GM12891 (cell line): ENCODE data around the gene HOXA9.

Experiments used
- DNase-seq: peaks from one replicate; pipeline ENCODE4 v3.0.0; 2011; ENCODE audit warnings: low spot score; ENCODE audit not compliant: insufficient read length
- FAIRE-seq: peaks from 2 replicates; lab custom pipeline; 2011; peaks lifted over from hg19 to GRCh38; lab: Jason Lieb, UNC
- PAX5 ChIP-seq: IDR thresholded peaks from 2 replicates; pipeline ENCODE4 v1.6.1; 2011; ENCODE audit warnings: low read length, moderate library complexity, mild to moderate bottlenecking; ENCODE audit not compliant: insufficient read depth, severe bottlenecking
- POLR2A ChIP-seq: IDR thresholded peaks from 2 replicates; pipeline ENCODE4 v1.6.1; 2011; ENCODE audit warnings: low read depth, low read length, control low read depth
- POLR2AphosphoS5 ChIP-seq: IDR thresholded peaks from 2 replicates; pipeline ENCODE4 v1.6.1; 2011; ENCODE audit warnings: low read depth, low read length, control low read depth
- POU2F2 ChIP-seq: IDR thresholded peaks from 2 replicates; pipeline ENCODE4 v1.6.1; 2011; ENCODE audit warnings: low read depth, mild to moderate bottlenecking, control low read depth, low read length, moderate library complexity
- SPI1 ChIP-seq: IDR thresholded peaks from 2 replicates; pipeline ENCODE4 v1.6.1; 2011; ENCODE audit warnings: low read depth, low read length, control low read depth
- TAF1 ChIP-seq: IDR thresholded peaks from 2 replicates; pipeline ENCODE4 v1.6.1; 2011; ENCODE audit warnings: low read depth, low read length, control low read depth

Gene HOXA9

GRCh38 chr7:27208998-27209397, 43.7 kb upstream of the HOXA9 start:
- no peak for DNase-seq
- no peak for FAIRE-seq
- TF ChIP-seq POU2F2: no peak
- no peak for TF ChIP-seq POLR2AphosphoS5
- no peak for TF ChIP-seq PAX5
- no peak for TF ChIP-seq POLR2A
- no peak for TF ChIP-seq TAF1
- no peak for TF ChIP-seq SPI1

GRCh38 chr7:27207348-27207985, 42.1 kb upstream of the HOXA9 start:
- no peak for FAIRE-seq
- no peak for TF ChIP-seq POLR2AphosphoS5
- no peak for TF ChIP-seq POLR2A
- no peak for TF ChIP-seq SPI1
- TF ChIP-seq TAF1: no peak
- TF ChIP-seq POU2F2: no peak
- no peak for TF ChIP-seq PAX5
- DNase-seq: no peak

- FAIRE-seq (no peak), DNase-seq (no peak)
- TF ChIP-seq SPI1 (no peak), TAF1 (no peak), POU2F2 (no peak), PAX5 (no peak), POLR2AphosphoS5 (no peak), POLR2A (no peak)
These were observed 40.3 kb upstream of the HOXA9 start for GRCh38 chr7:27205325-27206280.

GRCh38 chr7:27204851-27205322, 39.5 kb upstream of the HOXA9 start:
- no peak for DNase-seq
- TF ChIP-seq TAF1 (no peak), POLR2A (no peak), SPI1 (no peak), POU2F2 (no peak), POLR2AphosphoS5 (no peak), PAX5 (no peak)
- no peak for FAIRE-seq

- TF ChIP-seq TAF1 (no peak), POLR2A (no peak), POU2F2 (no peak), POLR2AphosphoS5 (no peak), PAX5 (no peak), SPI1 (no peak)
- DNase-seq (no peak), FAIRE-seq (no peak)
These were observed 38.7 kb upstream of the HOXA9 start for GRCh38 chr7:27203964-27204594.

GRCh38 chr7:27203365-27203953, 38.1 kb upstream of the HOXA9 start:
- TF ChIP-seq TAF1 (no peak), POU2F2 (no peak), POLR2AphosphoS5 (no peak), POLR2A (no peak), SPI1 (no peak), PAX5 (no peak)
- no peak for FAIRE-seq

GRCh38 chr7:27202862-27203134, 37.5 kb upstream of the HOXA9 start:
- TF ChIP-seq POLR2A: no peak
- no peak for TF ChIP-seq PAX5
- TF ChIP-seq POU2F2: no peak
- no peak for TF ChIP-seq TAF1
- TF ChIP-seq SPI1: no peak
- TF ChIP-seq POLR2AphosphoS5: no peak
- no peak for DNase-seq
- no peak for FAIRE-seq

More at GRCh38 chr7:27203365-27203953, 38.1 kb upstream of the HOXA9 start:
- no peak for DNase-seq

GRCh38 chr7:27202018-27202861, 36.9 kb upstream of the HOXA9 start:
- FAIRE-seq: no peak
- no peak for DNase-seq
- TF ChIP-seq SPI1: no peak
- no peak for TF ChIP-seq POLR2A
- TF ChIP-seq TAF1: no peak
- TF ChIP-seq PAX5: no peak
- no peak for TF ChIP-seq POU2F2
- TF ChIP-seq POLR2AphosphoS5: no peak
